Neural progenitor cell (in vitro differentiated cells): Measurements from ENCODE around the gene NABP1. TPM values are rescaled to one million over a fixed set of nuclear protein-coding genes. Genes with fewer than 3 reads are reported as not detected.

Source experiments
- DNase-seq: peaks from one replicate; pipeline ENCODE4 v3.0.0-alpha.2; 2016; ENCODE audit warnings: low spot score
- H2AFZ ChIP-seq: fragments of 200-600 bp; sonication (generic); replicated peaks from 2 replicates; pipeline ENCODE4 v1.6.1; 2016; ENCODE audit warnings: antibody characterized with exemption
- H3F3A ChIP-seq: fragments of 200-600 bp; sonication (generic); 2 replicates; pipeline ENCODE4 v1.6.1; 2016; ENCODE audit warnings: antibody characterized with exemption, low read depth
- H3K27ac ChIP-seq: fragments of 200-600 bp; sonication (generic); 2 replicates; pipeline ENCODE4 v1.5.1; 2016; ENCODE audit warnings: mild to moderate bottlenecking
- H3K27me3 ChIP-seq: fragments of 200-600 bp; sonication (generic); 2 replicates; pipeline ENCODE4 v1.6.1; 2016; ENCODE audit warnings: mild to moderate bottlenecking, moderate library complexity
- H3K36me3 ChIP-seq: fragments of 200-600 bp; sonication (generic); 2 replicates; pipeline ENCODE4 v1.5.1; 2016
- H3K4me1 ChIP-seq: fragments of 200-600 bp; sonication (generic); 2 replicates; pipeline ENCODE4 v1.6.1; 2016; ENCODE audit warnings: mixed run types
- H3K4me2 ChIP-seq: fragments of 200-600 bp; sonication (generic); 2 replicates; pipeline ENCODE4 v1.6.1; 2016
- H3K4me3 ChIP-seq: fragments of 200-600 bp; sonication (generic); 2 replicates; pipeline ENCODE4 v1.5.1; 2016
- H3K79me2 ChIP-seq: fragments of 200-600 bp; sonication (generic); 2 replicates; pipeline ENCODE4 v1.6.1; 2016; ENCODE audit warnings: low read depth
- H3K9ac ChIP-seq: fragments of 200-600 bp; sonication (generic); 2 replicates; pipeline ENCODE4 v1.6.1; 2016
- H3K9me3 ChIP-seq: fragments of 200-600 bp; sonication (generic); 2 replicates; pipeline ENCODE4 v1.5.1; 2016; ENCODE audit warnings: low read depth
- H4K20me1 ChIP-seq: fragments of 200-600 bp; sonication (generic); 2 replicates; pipeline ENCODE4 v1.6.1; 2016; ENCODE audit warnings: low read depth
- H3K27ac Mint-ChIP-seq: 3 replicates; pipeline ENCODE4 v1.8.0; 2021; ENCODE audit warnings: mixed read lengths
- H3K27me3 Mint-ChIP-seq: 2 replicates; pipeline ENCODE4 v1.8.0; 2022; ENCODE audit warnings: low read depth, mild to moderate bottlenecking, inconsistent platforms, moderate library complexity, mixed read lengths; ENCODE audit not compliant: insufficient read depth
- H3K36me3 Mint-ChIP-seq: 3 replicates; pipeline ENCODE4 v1.8.0; 2021; ENCODE audit warnings: mixed read lengths
- H3K4me1 Mint-ChIP-seq: 3 replicates; pipeline ENCODE4 v1.8.0; 2021; ENCODE audit warnings: mixed read lengths
- H3K4me3 Mint-ChIP-seq: 3 replicates; pipeline ENCODE4 v1.8.0; 2021; ENCODE audit warnings: mild to moderate bottlenecking, moderate library complexity, mixed read lengths
- H3K9me3 Mint-ChIP-seq: 3 replicates; pipeline ENCODE4 v1.8.0; 2020; ENCODE audit warnings: mixed read lengths
- CTCF ChIP-seq: fragments of 200-600 bp; sonication (generic); IDR thresholded peaks from 2 replicates; pipeline ENCODE4 v1.5.1; 2017; ENCODE audit warnings: antibody characterized with exemption, mild to moderate bottlenecking
- EZH2 ChIP-seq: fragments of 200-600 bp; sonication (generic); IDR thresholded peaks from 2 replicates; pipeline ENCODE4 v1.6.1; 2017; ENCODE audit warnings: antibody characterized with exemption, mild to moderate bottlenecking, moderate library complexity
- EZH2phosphoT487 ChIP-seq: fragments of 200-600 bp; sonication (generic); IDR thresholded peaks from 2 replicates; pipeline ENCODE4 v1.6.1; 2017; ENCODE audit warnings: antibody characterized with exemption
- total RNA-seq: library from RNA; depleted of rRNA; stranded (reverse); fragments of >200 nt; gene quantifications from 2 replicates; pipeline ENCODE4 v1.2.3, GENCODE V29; 2015; ENCODE audit warnings: low replicate concordance

Gene NABP1
- total RNA-seq, 1 donor from 2014 or later, result 2.8 TPM

- H3K27ac ChIP-seq, result no peak overlapping the region
- H3K79me2 ChIP-seq, result no peaks in the 10 kb centered on the region
- TF ChIP-seq EZH2phosphoT487 (no peak), EZH2 (no peak), CTCF (no peak)
- DNase-seq, result no peak
- H3F3A ChIP-seq, result no peaks in the 10 kb centered on the region
- Mint-ChIP-seq H3K4me1 (no peaks in the 10 kb centered on the region), H3K9me3 (no peaks in the 10 kb centered on the region), H3K36me3 (no peaks in the 10 kb centered on the region), H3K4me3 (no peak overlapping the region), H3K27ac (peak overlapping the region; percentile 27), H3K27me3 (peaks cover 2% of the 10 kb centered on the region)
- H3K4me3 ChIP-seq, result no peak overlapping the region
- no peaks in the 10 kb centered on the region for H3K27me3 ChIP-seq
- H2AFZ ChIP-seq, result no peak overlapping the region
- H3K4me1 ChIP-seq, result peaks cover 4% of the 10 kb centered on the region
- no peak overlapping the region for H3K9ac ChIP-seq
- H3K9me3 ChIP-seq, result no peaks in the 10 kb centered on the region
- H4K20me1 ChIP-seq, result no peaks in the 10 kb centered on the region
- no peaks in the 10 kb centered on the region for H3K36me3 ChIP-seq
- no peak overlapping the region for H3K4me2 ChIP-seq
These were observed 46.2 kb upstream of the NABP1 start for GRCh38 chr2:191631754-191632153.

- no peak for TF ChIP-seq EZH2
- TF ChIP-seq EZH2phosphoT487, result no peak
- no peak for TF ChIP-seq CTCF
- no peaks in the 10 kb centered on the region for H4K20me1 ChIP-seq
- no peak for DNase-seq
- H3F3A ChIP-seq, result no peaks in the 10 kb centered on the region
- peaks cover 7% of the 10 kb centered on the region for H3K4me1 ChIP-seq
- H3K27me3 ChIP-seq, result no peaks in the 10 kb centered on the region
- no peaks in the 10 kb centered on the region for H3K36me3 Mint-ChIP-seq
- peaks cover 2% of the 10 kb centered on the region for H3K27me3 Mint-ChIP-seq
- no peaks in the 10 kb centered on the region for H3K4me1 Mint-ChIP-seq
- H3K27ac ChIP-seq, result no peak overlapping the region
- H3K27ac Mint-ChIP-seq, result no peak overlapping the region
- H2AFZ ChIP-seq, result no peak overlapping the region
- H3K4me3 ChIP-seq, result no peak overlapping the region
- no peaks in the 10 kb centered on the region for H3K9me3 Mint-ChIP-seq
- H3K36me3 ChIP-seq, result no peaks in the 10 kb centered on the region
- H3K4me2 ChIP-seq, result no peak overlapping the region
- no peak overlapping the region for H3K4me3 Mint-ChIP-seq
- H3K79me2 ChIP-seq, result no peaks in the 10 kb centered on the region
- no peak overlapping the region for H3K9ac ChIP-seq
- H3K9me3 ChIP-seq, result no peaks in the 10 kb centered on the region
These were observed 45.5 kb upstream of the NABP1 start for GRCh38 chr2:191632426-191632825.

DNA sequence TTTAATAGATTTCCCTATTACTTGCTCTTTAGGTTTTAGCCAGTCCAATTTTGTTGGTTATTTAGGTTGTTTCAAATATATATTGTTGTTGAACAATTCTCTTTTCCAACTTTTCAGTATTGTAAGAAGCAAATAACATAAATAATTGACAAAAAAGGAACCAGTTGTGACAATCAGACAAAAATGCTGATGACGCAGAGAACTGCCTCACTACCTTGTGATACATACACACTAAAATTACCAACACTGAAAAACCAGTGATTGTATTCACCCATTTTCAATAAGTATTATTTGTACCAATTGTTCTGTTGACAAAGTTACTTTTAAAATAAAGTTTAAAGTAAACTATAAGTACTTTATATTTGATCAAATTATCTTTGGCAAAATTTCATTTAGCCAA lies 43.1 kb upstream of the NABP1 start:
- Mint-ChIP-seq H3K27me3 (peaks cover 2% of the 10 kb centered on the region), H3K36me3 (no peaks in the 10 kb centered on the region), H3K4me3 (no peak overlapping the region), H3K4me1 (peaks cover 9% of the 10 kb centered on the region), H3K27ac (no peak overlapping the region), H3K9me3 (no peaks in the 10 kb centered on the region)
- DNase-seq, result no peak
- Histone ChIP-seq H3K4me3 (no peak overlapping the region), H3K27ac (no peak overlapping the region), H3K79me2 (no peaks in the 10 kb centered on the region), H3K36me3 (no peaks in the 10 kb centered on the region), H4K20me1 (no peaks in the 10 kb centered on the region), H3K9ac (no peak overlapping the region), H3K27me3 (no peaks in the 10 kb centered on the region), H2AFZ (no peak overlapping the region), H3K4me1 (peaks cover 17% of the 10 kb centered on the region), H3F3A (peaks cover 13% of the 10 kb centered on the region), H3K4me2 (no peak overlapping the region), H3K9me3 (no peaks in the 10 kb centered on the region)
- TF ChIP-seq CTCF, result no peak
- no peak for TF ChIP-seq EZH2
- TF ChIP-seq EZH2phosphoT487, result no peak
